H1 (cell line): Measurements from ENCODE around the gene HMGA1. TPM values are rescaled to one million over a fixed set of nuclear protein-coding genes. Genes with fewer than 3 reads are reported as not detected.

Experiments
- ASH2L ChIP-seq: fragments of 200-600, 300-600 bp; sonication (generic); IDR thresholded peaks from one replicate; pipeline ENCODE4 v1.7.1; 2017; ENCODE audit warnings: low read length
- ATF2 ChIP-seq: IDR thresholded peaks from 2 replicates; pipeline ENCODE4 v1.6.1; 2012; ENCODE audit warnings: low read length, inconsistent platforms
- ATF3 ChIP-seq: IDR thresholded peaks from 2 replicates; pipeline ENCODE4 v1.6.1; 2011; ENCODE audit warnings: low read depth, mild to moderate bottlenecking, low read length; ENCODE audit not compliant: insufficient read depth
- EGR1 ChIP-seq: IDR thresholded peaks from 2 replicates; pipeline ENCODE4 v1.6.1; 2011; ENCODE audit warnings: low read depth, low read length, borderline replicate concordance
- EZH2 ChIP-seq: fragments of 200-600 bp; sonication (generic); IDR thresholded peaks from 2 replicates; pipeline ENCODE4 v1.7.1; 2012; ENCODE audit warnings: low read depth, mild to moderate bottlenecking, moderate library complexity, low read length, inconsistent platforms; ENCODE audit not compliant: severe bottlenecking
- JUN ChIP-seq: IDR thresholded peaks from 2 replicates; pipeline ENCODE4 v1.6.1; 2011; ENCODE audit warnings: low read depth, mild to moderate bottlenecking, improper control_type of control experiment, low read length
- JUND ChIP-seq: IDR thresholded peaks from 2 replicates; pipeline ENCODE4 v1.6.1; 2011; ENCODE audit warnings: mild to moderate bottlenecking, improper control_type of control experiment, low read length
- MAFK ChIP-seq: IDR thresholded peaks from 2 replicates; pipeline ENCODE4 v1.6.1; 2012; ENCODE audit warnings: low read depth, mild to moderate bottlenecking, improper control_type of control experiment, low read length
- POLR2A ChIP-seq, 2 experiments: IDR thresholded peaks; 1 replicate in 1 of 2; 2 replicates in 1 of 2; pipeline ENCODE4 v1.6.1; 2011; ENCODE audit warnings: low read depth in 2 of 2, low read length in 2 of 2, mild to moderate bottlenecking in 2 of 2; ENCODE audit errors: control extremely low read depth in 1 of 2
- SIX5 ChIP-seq: IDR thresholded peaks from 2 replicates; pipeline ENCODE4 v1.6.1; 2011; ENCODE audit warnings: mild to moderate bottlenecking, low read depth, low read length
- ZNF274 ChIP-seq: IDR thresholded peaks from 2 replicates; pipeline ENCODE4 v1.7.0; 2012; ENCODE audit warnings: low read length, borderline replicate concordance; ENCODE audit errors: extremely low read depth
- polyA plus RNA-seq, 7 experiments: library from polyadenylated mRNA; depleted of rRNA in 3 of 7; stranded (reverse) in 5 of 7; unstranded in 2 of 7; fragments of >200 nt in 5 of 7; fragments of 200-250 nt in 2 of 7; gene quantifications; 1 replicate in 5 of 7; 2 replicates in 1 of 7; 4 replicates in 1 of 7; pipeline versions ENCODE4 v1.2.1 to v1.2.3, GENCODE V29; 2011 to 2013; ENCODE audit warnings: missing spikeins in 2 of 7, mixed read lengths in 2 of 7
- total RNA-seq: library from RNA; stranded (reverse); fragmentation: NEBNext Ultra II Directional; extraction: Animal tissue kit (Norgen Biotek cat#: 25700); gene quantifications from 2 replicates; pipeline ENCODE4 v1.2.1, GENCODE V29; 2021

HMGA1 gene
- total and polyA plus RNA-seq, 2 of the 8 experiments (the other 6 are each of a cell fraction or from before 2014, with no cell fraction given): 1,557 to 2,636 TPM

GRCh38 chr6:34227761-34228421 lies 8.8 kb upstream of the HMGA1 start (continued):
- TF ChIP-seq ATF3 (no peak), SIX5 (no peak), ATF2 (no peak), EGR1 (no peak), MAFK (no peak), POLR2A (IDR thresholded peaks at IDR 0.05; ENCODE audit: control extremely low read depth in 1 of 2, low read depth in 2 of 2, low read length in 2 of 2) (no peak), JUN (no peak), ZNF274 (no peak), ASH2L (no peak), EZH2 (no peak), JUND (no peak)
- TF ChIP-seq, all 59 proteins: peak for 0
